SH-SY5Y (cell line): ENCODE data around the gene KRTAP4-7.

Source experiments
- GATA2 ChIP-seq: IDR thresholded peaks from 2 replicates; pipeline ENCODE4 v1.6.1; 2011; ENCODE audit warnings: mild to moderate bottlenecking, low read depth, low read length
- GATA3 ChIP-seq: IDR thresholded peaks from 2 replicates; pipeline ENCODE4 v1.6.1; 2011; ENCODE audit warnings: low read depth, mild to moderate bottlenecking, low read length, moderate library complexity

DNA sequence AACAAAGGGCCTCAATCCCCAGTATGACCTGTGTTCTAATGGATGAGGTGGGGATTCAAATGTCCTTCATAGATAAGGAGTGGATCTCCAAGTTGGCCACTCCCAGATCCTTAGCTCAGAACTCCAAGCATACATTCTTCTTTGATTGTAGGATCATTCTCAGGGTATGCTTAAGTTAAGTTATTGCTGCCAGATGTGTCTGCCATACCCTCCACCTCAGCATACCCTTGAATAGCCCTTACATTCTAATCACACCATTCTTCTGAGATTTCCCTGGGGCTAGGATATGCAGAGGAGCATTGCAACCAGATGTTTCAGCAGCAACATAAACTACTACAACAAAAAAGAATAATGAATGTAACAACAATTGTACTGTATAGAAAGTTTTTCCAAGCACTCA, 16.7 kb upstream of the KRTAP4-7 start:
- TF ChIP-seq GATA2 (no peak), GATA3 (no peak)
